WTC11 (cell line): ENCODE results near the gene MGRN1. TPM values are rescaled to one million over a fixed set of nuclear protein-coding genes. Genes with fewer than 3 reads are reported as not detected.

Experiments used
- ATAC-seq: fragments of 200-7000 bp; cut with Tn5 transposase; 2 replicates; pipeline ENCODE4 v1.10.0; 2021; ENCODE audit warnings: mild to moderate bottlenecking, moderate library complexity
- CTCF ChIA-PET: fragments of 300-600 bp; sonication (Branson Sonifier 250); formaldehyde crosslinking; loops from one replicate; lab custom pipeline; 2021; ENCODE audit warnings: antibody characterized with exemption; lab: Charles Lee
- POLR2A ChIA-PET: fragments of 350-600 bp; sonication (Branson Sonifier 250); formaldehyde crosslinking; loops from one replicate; lab custom pipeline; 2021; ENCODE audit warnings: antibody characterized with exemption; lab: Charles Lee
- DNase-seq: peaks from one replicate; pipeline ENCODE4 v3.0.0; 2021; ENCODE audit warnings: low spot score
- H3K27ac Mint-ChIP-seq: 2 replicates; pipeline ENCODE4 v1.8.0; 2021; ENCODE audit warnings: mixed read lengths
- H3K27me3 Mint-ChIP-seq: 2 replicates; pipeline ENCODE4 v1.8.0; 2021; ENCODE audit warnings: low read depth, mild to moderate bottlenecking, moderate library complexity, mixed read lengths
- H3K36me3 Mint-ChIP-seq: 2 replicates; pipeline ENCODE4 v1.8.0; 2021; ENCODE audit warnings: mixed read lengths
- H3K4me1 Mint-ChIP-seq: 2 replicates; pipeline ENCODE4 v1.8.0; 2022; ENCODE audit warnings: mixed read lengths
- H3K4me3 Mint-ChIP-seq: 2 replicates; pipeline ENCODE4 v1.8.0; 2021; ENCODE audit warnings: mild to moderate bottlenecking, moderate library complexity, mixed read lengths
- H3K9me3 Mint-ChIP-seq: 2 replicates; pipeline ENCODE4 v1.8.0; 2021; ENCODE audit warnings: mixed read lengths
- AFF4 ChIP-seq: sonication (generic); formaldehyde crosslinking; IDR thresholded peaks from 2 replicates; pipeline ENCODE4 v1.8.1; 2023; ENCODE audit warnings: mild to moderate bottlenecking, missing genetic modification reagents, borderline replicate concordance
- FOXP1 ChIP-seq: sonication (generic); formaldehyde crosslinking; IDR thresholded peaks from 2 replicates; pipeline ENCODE4 v1.8.0; 2022; ENCODE audit warnings: missing genetic modification reagents, mild to moderate bottlenecking, moderate library complexity, borderline replicate concordance
- HMGA2 ChIP-seq: fragments of 250-450 bp; sonication (Bioruptor Pico); IDR thresholded peaks from 2 replicates; pipeline ENCODE4 v1.4.0; 2021; ENCODE audit warnings: mild to moderate bottlenecking, moderate library complexity
- MLX ChIP-seq: sonication (generic); formaldehyde crosslinking; IDR thresholded peaks from 2 replicates; pipeline ENCODE4 v1.8.1; 2023; ENCODE audit warnings: mild to moderate bottlenecking, missing genetic modification reagents, moderate library complexity
- SMAD3 ChIP-seq: sonication (generic); formaldehyde crosslinking; IDR thresholded peaks from 2 replicates; pipeline ENCODE4 v1.8.0; 2022; ENCODE audit warnings: missing genetic modification reagents, mild to moderate bottlenecking, borderline replicate concordance
- SP1 ChIP-seq: sonication (generic); formaldehyde crosslinking; conservative IDR thresholded peaks from 2 replicates; pipeline ENCODE4 v1.8.1; 2022; ENCODE audit warnings: missing genetic modification reagents
- ZBTB21 ChIP-seq: sonication (generic); formaldehyde crosslinking; IDR thresholded peaks from 2 replicates; pipeline ENCODE4 v1.8.1; 2023; ENCODE audit warnings: mild to moderate bottlenecking, missing genetic modification reagents, borderline replicate concordance
- total RNA-seq: library from RNA; stranded (reverse); gene quantifications from 3 replicates; pipeline ENCODE4 v1.2.3, GENCODE V29; 2021
- TF ChIP-seq, protein P1 (sequence below): fragments of 250-450 bp; sonication (Bioruptor Pico); IDR thresholded peaks from 2 replicates; pipeline ENCODE4 v2.1.2; 2022; ENCODE audit warnings: mild to moderate bottlenecking, moderate library complexity
- TF ChIP-seq, protein P2 (sequence below): sonication (generic); formaldehyde crosslinking; IDR thresholded peaks from 2 replicates; pipeline ENCODE4 v1.8.1; 2022; ENCODE audit warnings: missing genetic modification reagents, borderline replicate concordance

MGRN1 gene
- total RNA-seq, 1 experiment from 2014 or later, result 88.8 TPM

DNA sequence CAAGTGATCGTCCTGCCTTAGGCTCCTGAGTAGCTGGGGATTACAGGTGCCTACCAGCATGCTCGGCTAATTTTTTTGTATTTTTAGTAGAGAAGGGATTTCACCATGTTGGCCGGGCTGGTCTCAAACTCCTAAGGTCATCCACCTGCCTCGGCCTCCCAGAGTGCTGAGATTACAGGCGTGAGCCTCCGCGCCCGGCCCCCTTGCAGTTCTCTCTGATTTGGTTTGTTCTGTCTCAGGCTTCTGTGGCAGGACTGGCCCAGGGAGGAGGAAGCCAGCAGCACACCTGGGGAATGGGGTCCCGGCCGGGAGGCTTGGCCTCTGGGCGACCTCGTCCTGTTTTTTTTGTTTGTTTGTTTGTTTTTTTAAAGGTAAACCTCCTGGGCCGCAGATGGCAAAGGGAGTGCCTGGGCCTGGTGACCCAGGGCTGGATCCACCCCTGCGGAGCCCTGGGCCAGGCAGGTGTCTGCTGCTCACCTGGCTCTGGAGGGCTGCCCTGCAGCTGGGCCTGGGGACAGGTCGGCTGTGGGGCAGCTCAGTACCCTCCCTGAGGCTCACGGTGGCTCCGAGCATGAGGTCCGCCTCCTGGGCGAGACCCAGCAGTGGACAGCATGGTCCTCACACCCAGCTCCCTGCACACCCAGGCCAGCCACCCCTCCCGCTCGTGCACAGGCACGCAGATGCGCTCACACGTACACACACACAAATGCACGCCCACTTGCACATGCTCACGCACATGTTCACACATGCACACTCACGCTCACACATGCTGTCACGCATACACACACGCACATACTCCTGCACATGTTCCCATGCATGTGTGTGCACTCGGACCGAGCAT, 65.5 kb downstream of the MGRN1 start:
- Mint-ChIP-seq H3K4me3 (no peak overlapping the region), H3K9me3 (no peaks in the 10 kb centered on the region), H3K36me3 (peaks cover 1% of the 10 kb centered on the region; the same call in 1 of the 2 replicates), H3K4me1 (no peaks in the 10 kb centered on the region), H3K27ac (peak overlapping the region; percentile 83), H3K27me3 (no peaks in the 10 kb centered on the region)
- ATAC-seq, result no peak
- CTCF ChIA-PET, result interaction anchor here (1.4 to 6.5 kb wide), 3 partner anchors 7 to 172 kb away, joined by 3 to 63 read pairs (median 6); no protein-coding TSS in a partner anchor
- POLR2A ChIA-PET, result interaction anchor here (0.6 kb wide), 1 partner anchor 61 kb away, joined by 3 read pairs; no protein-coding TSS in a partner anchor
- no peak for DNase-seq
- TF ChIP-seq ZBTB21 (CRISPR knock-in tag), result no peak
- no peak for TF ChIP-seq SP1

DNA sequence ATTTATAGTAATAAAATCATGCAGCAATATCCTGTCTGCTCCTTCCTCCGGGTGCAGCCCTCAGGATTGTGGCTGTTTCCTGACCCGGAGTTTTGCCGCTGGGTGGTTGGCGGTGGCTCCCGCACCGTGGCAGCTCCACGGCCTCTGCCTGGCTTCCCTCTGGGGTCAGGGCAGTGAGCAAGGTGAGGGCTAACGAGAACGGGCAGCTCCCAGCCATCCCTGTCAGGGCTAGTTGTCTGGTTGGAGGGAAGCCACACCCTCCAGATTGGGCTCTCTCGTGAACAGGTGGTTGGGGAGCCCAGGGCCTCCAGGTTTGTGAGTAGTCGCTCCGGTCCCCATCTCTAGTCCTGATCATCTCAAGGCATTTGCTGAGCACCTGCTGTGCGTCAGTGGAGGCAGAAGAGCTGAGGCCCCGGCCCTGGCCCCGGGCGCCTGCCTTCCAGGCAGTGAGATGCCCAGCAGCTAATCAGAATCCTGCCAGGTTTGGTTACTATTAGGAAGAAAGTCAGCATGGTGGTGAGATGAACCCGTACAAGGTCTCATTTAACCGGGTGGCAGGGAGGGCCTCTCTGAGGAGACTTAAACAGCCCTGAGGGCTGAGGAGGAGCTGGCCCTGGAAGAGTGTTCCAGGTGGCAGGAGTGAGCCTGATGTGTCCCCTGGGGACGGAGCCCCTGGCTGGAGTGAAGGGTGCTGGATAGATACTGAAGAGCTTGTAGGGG, 66.5 kb downstream of the MGRN1 start:
- no peaks in the 10 kb centered on the region; the same call in 1 of the 2 replicates for H3K36me3 Mint-ChIP-seq
- TF ChIP-seq HMGA2 (CRISPR knock-in tag) (no peak), ZBTB21 (CRISPR knock-in tag) (no peak)
- TF ChIP-seq, all 79 proteins: peak for 0
- Mint-ChIP-seq H3K9me3 (no peaks in the 10 kb centered on the region), H3K27ac (no peak overlapping the region), H3K4me1 (no peaks in the 10 kb centered on the region), H3K27me3 (no peaks in the 10 kb centered on the region), H3K4me3 (peak overlapping the region; percentile 21; the same call in 1 of the 2 replicates)
- CTCF ChIA-PET, result interaction anchor here (1.1 to 6.5 kb wide), 4 partner anchors 8 to 215 kb away, joined by 3 to 63 read pairs (median 4); partner anchors contain the start of gene HMOX2
- POLR2A ChIA-PET, result no interaction called here
- DNase-seq (no peak), ATAC-seq (no peak)

DNA sequence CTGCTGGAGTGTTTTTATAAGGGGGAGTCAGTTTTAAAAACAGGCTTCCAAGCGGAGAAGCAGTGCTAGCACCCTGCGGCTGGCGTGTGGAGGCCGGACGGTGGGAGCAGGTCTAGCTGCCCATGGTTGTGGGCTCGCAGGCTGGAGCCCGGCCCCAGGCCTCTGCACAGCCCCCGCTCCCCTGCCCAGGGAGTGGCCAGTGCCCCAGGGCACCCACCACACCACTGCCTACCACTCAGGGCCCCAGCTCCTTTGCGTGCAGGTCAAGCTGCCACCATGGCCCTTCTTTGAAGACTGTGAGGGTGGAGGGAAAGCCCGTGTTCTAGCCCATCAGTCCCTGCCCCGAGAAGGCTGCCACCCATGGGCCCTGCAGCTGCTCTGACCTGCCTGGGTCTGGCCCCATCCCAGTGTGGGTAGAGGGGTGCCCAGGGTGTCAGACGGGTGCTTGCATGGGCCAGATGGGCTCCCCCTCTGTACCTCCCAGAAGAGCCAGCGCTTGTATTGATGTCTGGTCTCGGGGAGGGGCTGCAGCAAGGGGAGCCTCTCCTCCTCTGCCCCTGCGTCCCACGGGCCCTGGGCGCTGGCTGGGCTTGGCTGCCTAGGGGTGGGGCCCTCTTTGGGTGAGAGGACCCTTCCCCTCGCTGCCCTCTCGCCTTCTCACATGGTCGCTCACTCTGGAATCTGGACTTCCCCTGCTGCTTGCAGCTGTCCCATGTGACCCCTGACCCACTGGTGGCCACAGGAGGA, 67.2 kb downstream of the MGRN1 start:
- no peaks in the 10 kb centered on the region for H3K4me1 Mint-ChIP-seq
- 0 out of 2 replicates have a peak overlapping the region, but pooled peaks have one; percentile 21 for H3K4me3 Mint-ChIP-seq
- ChIA-PET POLR2A (no interaction called here), CTCF (interaction anchor here (0.7 to 6.5 kb wide), 5 partner anchors 9 to 289 kb away, joined by 3 to 63 read pairs (median 3); partner anchors contain the start of gene HMOX2)
- H3K27me3 Mint-ChIP-seq, result no peaks in the 10 kb centered on the region
- no peaks in the 10 kb centered on the region for H3K9me3 Mint-ChIP-seq
- H3K27ac Mint-ChIP-seq, result no peak overlapping the region
- TF ChIP-seq FOXP1 (CRISPR knock-in tag), result no peak
- TF ChIP-seq ZBTB21 (CRISPR knock-in tag), result no peak
- TF ChIP-seq SMAD3 (CRISPR knock-in tag), result no peak
- no peak for TF ChIP-seq AFF4
- TF ChIP-seq, protein P1, sequence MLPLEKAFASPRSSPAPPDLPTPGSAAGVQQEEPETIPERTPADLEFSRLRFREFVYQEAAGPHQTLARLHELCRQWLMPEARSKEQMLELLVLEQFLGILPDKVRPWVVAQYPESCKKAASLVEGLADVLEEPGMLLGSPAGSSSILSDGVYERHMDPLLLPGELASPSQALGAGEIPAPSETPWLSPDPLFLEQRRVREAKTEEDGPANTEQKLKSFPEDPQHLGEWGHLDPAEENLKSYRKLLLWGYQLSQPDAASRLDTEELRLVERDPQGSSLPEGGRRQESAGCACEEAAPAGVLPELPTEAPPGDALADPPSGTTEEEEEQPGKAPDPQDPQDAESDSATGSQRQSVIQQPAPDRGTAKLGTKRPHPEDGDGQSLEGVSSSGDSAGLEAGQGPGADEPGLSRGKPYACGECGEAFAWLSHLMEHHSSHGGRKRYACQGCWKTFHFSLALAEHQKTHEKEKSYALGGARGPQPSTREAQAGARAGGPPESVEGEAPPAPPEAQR (CRISPR knock-in tag), result no peak
- TF ChIP-seq, protein P2, sequence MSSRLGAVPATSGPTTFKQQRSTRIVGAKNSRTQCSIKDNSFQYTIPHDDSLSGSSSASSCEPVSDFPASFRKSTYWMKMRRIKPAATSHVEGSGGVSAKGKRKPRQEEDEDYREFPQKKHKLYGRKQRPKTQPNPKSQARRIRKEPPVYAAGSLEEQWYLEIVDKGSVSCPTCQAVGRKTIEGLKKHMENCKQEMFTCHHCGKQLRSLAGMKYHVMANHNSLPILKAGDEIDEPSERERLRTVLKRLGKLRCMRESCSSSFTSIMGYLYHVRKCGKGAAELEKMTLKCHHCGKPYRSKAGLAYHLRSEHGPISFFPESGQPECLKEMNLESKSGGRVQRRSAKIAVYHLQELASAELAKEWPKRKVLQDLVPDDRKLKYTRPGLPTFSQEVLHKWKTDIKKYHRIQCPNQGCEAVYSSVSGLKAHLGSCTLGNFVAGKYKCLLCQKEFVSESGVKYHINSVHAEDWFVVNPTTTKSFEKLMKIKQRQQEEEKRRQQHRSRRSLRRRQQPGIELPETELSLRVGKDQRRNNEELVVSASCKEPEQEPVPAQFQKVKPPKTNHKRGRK (CRISPR knock-in tag), result no peak
- TF ChIP-seq MLX (CRISPR knock-in tag), result no peak
- DNase-seq (no peak), ATAC-seq (no peak)
- H3K36me3 Mint-ChIP-seq, result no peaks in the 10 kb centered on the region; the same call in 1 of the 2 replicates
